Testis (tissue), 2 donors: ENCODE measurements around the gene CAVIN1.

Experiments used
- CTCF ChIP-seq, 3 experiments: fragments of 450-650 bp in 2 of 3; fragments of 200-600 bp in 1 of 3; sonication (generic) in 1 of 3; IDR thresholded peaks; one replicate each; pipeline ENCODE4 v1.5.1; 2016 to 2019; ENCODE audit warnings: antibody characterized with exemption in 3 of 3, mild to moderate bottlenecking in 2 of 3, moderate library complexity in 1 of 3
- POLR2A ChIP-seq: fragments of 450-650 bp; IDR thresholded peaks from one replicate; pipeline ENCODE4 v1.6.1; 2017; ENCODE audit warnings: antibody characterized with exemption, mild to moderate bottlenecking, moderate library complexity

GRCh38 chr17:42362245-42362961 is 60.7 kb downstream of the CAVIN1 start:
- TF ChIP-seq CTCF (IDR thresholded peaks at IDR 0.05) (no peak), POLR2A (no peak)
